Astrocyte of the cerebellum (primary cell): ENCODE data around the gene AFMID.

Experiments used
- DNase-seq: peaks from one replicate; pipeline ENCODE4 v3.0.0-alpha.2; 2011; ENCODE audit warnings: low read depth
- H3K4me3 ChIP-seq: 2 replicates; pipeline ENCODE4 v1.5.1; 2011; ENCODE audit warnings: mild to moderate bottlenecking, low read depth, low read length, moderate library complexity
- CTCF ChIP-seq: IDR thresholded peaks from 2 replicates; pipeline ENCODE4 v1.5.1; 2012; ENCODE audit warnings: low read length, low read depth, moderate library complexity, mild to moderate bottlenecking; ENCODE audit errors: missing control alignments
- in situ Hi-C: cut with HindIII; loops from 2 replicates; pipeline ENCODE4 v1.10.0; 2017; ENCODE audit warnings: low sequenced_read_pairs

Gene AFMID

GRCh38 chr17:78196716-78197115 is 9.6 kb downstream of the AFMID start:
- H3K4me3 ChIP-seq: no peak overlapping the region
- in situ Hi-C loops: loop anchor here (5.0 kb wide), 2 partner anchors 61 to 84 kb away; no protein-coding TSS in a partner anchor
- no peak for TF ChIP-seq CTCF

GRCh38 chr17:78197147-78197832 is 10.1 kb downstream of the AFMID start:
- H3K4me3 ChIP-seq: no peak overlapping the region
- DNase-seq: no peak
- TF ChIP-seq CTCF: no peak
- in situ Hi-C loops: loop anchor here (5.0 kb wide), 2 partner anchors 60 to 85 kb away; no protein-coding TSS in a partner anchor

More at GRCh38 chr17:78196716-78197115, 9.6 kb downstream of the AFMID start:
- DNase-seq: no peak

GRCh38 chr17:78200451-78200850 is 13.3 kb downstream of the AFMID start:
- H3K4me3 ChIP-seq: no peak overlapping the region
- DNase-seq: no peak
- TF ChIP-seq CTCF: no peak
- in situ Hi-C loops: no loop called here

- no peak for TF ChIP-seq CTCF
- in situ Hi-C loops: no loop called here
- H3K4me3 ChIP-seq: no peak overlapping the region
- DNase-seq: no peak
Measured at GRCh38 chr17:78202666-78203065, 15.5 kb downstream of the AFMID start.

- TF ChIP-seq CTCF: no peak
Measured at GRCh38 chr17:78204387-78205123, 17.4 kb downstream of the AFMID start.

GRCh38 chr17:78205124-78205775 is 18.1 kb downstream of the AFMID start:
- no peak overlapping the region for H3K4me3 ChIP-seq
- in situ Hi-C loops: no loop called here
- TF ChIP-seq CTCF: no peak
- DNase-seq: no peak

More at GRCh38 chr17:78204387-78205123, 17.4 kb downstream of the AFMID start:
- in situ Hi-C loops: no loop called here
- no peak for DNase-seq
- H3K4me3 ChIP-seq: no peak overlapping the region
